OCI-LY3 (cell line): ENCODE results near the gene TCTN1.

ENCODE experiments used
- CTCF ChIP-seq: fragments of 200-600, 300-600 bp; sonication (generic); IDR thresholded peaks from 2 replicates; pipeline ENCODE4 v1.5.1; 2014; ENCODE audit warnings: antibody characterized with exemption, low read length, low read depth
- EZH2phosphoT487 ChIP-seq: fragments of 200-600 bp; shearing (Covaris generic); IDR thresholded peaks from 2 replicates; pipeline ENCODE4 v1.6.1; 2018; ENCODE audit warnings: antibody characterized with exemption, mixed run types, low read depth

- TF ChIP-seq CTCF (no peak), EZH2phosphoT487 (no peak)
These were observed 35.0 kb upstream of the TCTN1 start for GRCh38 chr12:110578694-110579534.
